KMS-11 (cell line): ENCODE data around the gene TTC34.

Source experiments
- H2AFZ ChIP-seq: fragments of 200-600 bp; sonication (generic); 2 replicates; pipeline ENCODE4 v1.6.1; 2016; ENCODE audit warnings: antibody characterized with exemption, mixed run types, low read depth
- H3K27ac ChIP-seq: fragments of 200-600 bp; sonication (generic); 2 replicates; pipeline ENCODE4 v1.6.1; 2016; ENCODE audit warnings: mild to moderate bottlenecking, mixed run types
- H3K27me3 ChIP-seq: fragments of 200-600 bp; sonication (generic); 2 replicates; pipeline ENCODE4 v1.6.1; 2017; ENCODE audit warnings: mild to moderate bottlenecking, low read depth, mixed run types, moderate library complexity; ENCODE audit not compliant: insufficient read depth
- H3K36me3 ChIP-seq: fragments of 200-600 bp; sonication (generic); 2 replicates; pipeline ENCODE4 v1.6.1; 2017; ENCODE audit warnings: mild to moderate bottlenecking, mixed run types; ENCODE audit not compliant: insufficient read depth
- H3K4me1 ChIP-seq: fragments of 200-600 bp; sonication (generic); 2 replicates; pipeline ENCODE4 v1.6.1; 2016; ENCODE audit warnings: mild to moderate bottlenecking, low read depth, mixed run types; ENCODE audit not compliant: poor library complexity, severe bottlenecking
- H3K4me2 ChIP-seq: fragments of 200-600 bp; sonication (generic); 2 replicates; pipeline ENCODE4 v1.7.0; 2016; ENCODE audit warnings: mild to moderate bottlenecking, mixed run types
- H3K4me3 ChIP-seq: fragments of 200-600 bp; sonication (generic); IDR thresholded peaks from 2 replicates; pipeline ENCODE4 v1.6.1; 2017; ENCODE audit warnings: low read depth, low read length, mixed read lengths; ENCODE audit not compliant: insufficient read depth
- H3K79me2 ChIP-seq: fragments of 200-600 bp; sonication (generic); 2 replicates; pipeline ENCODE4 v1.6.1; 2016; ENCODE audit warnings: low read depth, mixed run types; ENCODE audit not compliant: insufficient read depth
- H3K9ac ChIP-seq: fragments of 200-600 bp; sonication (generic); 2 replicates; pipeline ENCODE4 v1.6.1; 2016; ENCODE audit warnings: mild to moderate bottlenecking, mixed run types
- H4K20me1 ChIP-seq: fragments of 200-600 bp; sonication (generic); 2 replicates; pipeline ENCODE4 v1.6.1; 2016; ENCODE audit warnings: mild to moderate bottlenecking, mixed run types; ENCODE audit not compliant: insufficient read depth
- TF ChIP-seq, protein P1 (sequence below): fragments of 200-600 bp; sonication (generic); conservative IDR thresholded peaks from 2 replicates; pipeline ENCODE4 v1.6.1; 2017; ENCODE audit warnings: low read depth, mild to moderate bottlenecking, antibody characterized with exemption, low read length, moderate library complexity, mixed read lengths

Gene TTC34

DNA sequence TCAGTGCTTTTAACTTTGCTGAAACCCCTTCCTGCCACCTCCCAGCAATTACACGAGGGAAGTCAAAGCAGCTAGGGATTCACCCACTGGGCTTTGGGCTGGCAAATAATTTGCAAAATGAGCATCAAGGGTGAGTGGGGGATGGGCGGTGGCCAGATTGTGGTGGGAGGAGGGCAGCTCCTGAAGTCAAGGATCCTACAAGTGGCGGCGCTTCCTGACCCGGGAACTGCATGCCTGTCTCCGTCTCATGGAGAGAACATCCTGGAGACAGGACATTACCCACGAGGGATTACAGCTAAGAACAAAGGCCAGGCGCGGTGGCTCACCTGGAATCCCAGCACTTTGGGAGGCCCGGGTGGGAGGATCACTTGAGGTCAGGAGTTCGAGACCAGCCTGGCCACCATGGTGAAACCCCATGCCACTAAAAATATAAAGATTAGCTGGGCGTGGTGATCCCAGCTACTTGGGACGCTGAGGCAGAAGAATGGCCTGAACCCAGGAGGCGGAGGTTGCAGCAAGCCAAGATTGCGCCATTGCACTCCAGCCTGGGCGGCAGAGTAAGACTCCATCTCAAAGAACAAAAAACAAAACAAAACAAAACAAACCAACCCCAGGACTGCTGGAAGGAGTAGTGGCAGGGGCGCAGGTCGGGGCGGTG lies 12.9 kb downstream of the TTC34 start:
- no peak overlapping the region for H3K4me2 ChIP-seq
- no peaks in the 10 kb centered on the region for H3K4me1 ChIP-seq
- H2AFZ ChIP-seq = no peak overlapping the region
- H3K27ac ChIP-seq = no peak overlapping the region
- no peaks in the 10 kb centered on the region for H3K36me3 ChIP-seq
- H3K79me2 ChIP-seq = no peaks in the 10 kb centered on the region
- no peak overlapping the region for H3K9ac ChIP-seq
- TF ChIP-seq, protein P1, sequence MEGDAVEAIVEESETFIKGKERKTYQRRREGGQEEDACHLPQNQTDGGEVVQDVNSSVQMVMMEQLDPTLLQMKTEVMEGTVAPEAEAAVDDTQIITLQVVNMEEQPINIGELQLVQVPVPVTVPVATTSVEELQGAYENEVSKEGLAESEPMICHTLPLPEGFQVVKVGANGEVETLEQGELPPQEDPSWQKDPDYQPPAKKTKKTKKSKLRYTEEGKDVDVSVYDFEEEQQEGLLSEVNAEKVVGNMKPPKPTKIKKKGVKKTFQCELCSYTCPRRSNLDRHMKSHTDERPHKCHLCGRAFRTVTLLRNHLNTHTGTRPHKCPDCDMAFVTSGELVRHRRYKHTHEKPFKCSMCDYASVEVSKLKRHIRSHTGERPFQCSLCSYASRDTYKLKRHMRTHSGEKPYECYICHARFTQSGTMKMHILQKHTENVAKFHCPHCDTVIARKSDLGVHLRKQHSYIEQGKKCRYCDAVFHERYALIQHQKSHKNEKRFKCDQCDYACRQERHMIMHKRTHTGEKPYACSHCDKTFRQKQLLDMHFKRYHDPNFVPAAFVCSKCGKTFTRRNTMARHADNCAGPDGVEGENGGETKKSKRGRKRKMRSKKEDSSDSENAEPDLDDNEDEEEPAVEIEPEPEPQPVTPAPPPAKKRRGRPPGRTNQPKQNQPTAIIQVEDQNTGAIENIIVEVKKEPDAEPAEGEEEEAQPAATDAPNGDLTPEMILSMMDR = no peak
- H3K4me3 ChIP-seq = no peak overlapping the region
- H3K27me3 ChIP-seq = peaks cover 12% of the 10 kb centered on the region; the same call in 1 of the 2 replicates
- H4K20me1 ChIP-seq = no peaks in the 10 kb centered on the region

DNA sequence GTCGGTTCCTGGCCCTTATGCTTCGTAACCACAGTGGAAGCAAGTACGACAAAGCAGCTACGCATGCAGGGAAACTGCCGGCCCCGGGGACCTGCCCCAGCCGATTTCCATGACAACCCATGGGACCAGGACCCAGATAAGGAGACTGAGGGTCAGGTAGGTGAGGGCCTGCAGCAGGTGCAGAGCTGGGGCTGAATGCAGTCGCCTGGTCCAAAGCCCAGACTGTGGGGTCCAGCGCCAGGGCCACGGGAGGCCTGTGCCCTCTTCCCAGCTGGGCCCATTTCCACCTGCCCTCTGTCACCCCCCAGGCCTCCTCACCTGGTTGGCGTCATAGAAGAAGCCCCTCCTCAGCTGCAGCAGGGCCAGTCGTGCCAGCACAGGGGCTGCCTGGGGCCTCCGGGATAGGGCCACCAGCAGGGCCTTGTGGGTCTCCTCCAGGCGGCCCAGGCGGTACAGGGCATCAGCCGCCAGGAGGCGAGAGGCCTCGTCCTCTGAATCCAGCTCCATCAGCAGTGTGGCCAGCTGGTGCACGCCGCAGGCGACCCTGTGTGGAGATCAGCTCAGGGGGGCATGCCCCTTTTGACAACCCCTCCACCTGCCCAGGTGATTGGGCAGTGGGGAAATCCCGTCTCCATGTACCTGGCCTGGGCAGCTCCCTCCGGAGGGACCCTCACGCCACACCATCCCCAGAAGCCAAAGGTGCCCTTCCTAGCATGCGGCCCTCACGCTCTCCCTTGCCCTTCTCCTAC lies 14.2 kb downstream of the TTC34 start:
- no peak overlapping the region for H3K27ac ChIP-seq
- TF ChIP-seq, protein P1 = no peak
- H3K79me2 ChIP-seq = no peaks in the 10 kb centered on the region
- no peaks in the 10 kb centered on the region for H3K36me3 ChIP-seq
- no peak overlapping the region for H2AFZ ChIP-seq
- no peak overlapping the region for H3K9ac ChIP-seq
- H3K27me3 ChIP-seq = peaks cover 3% of the 10 kb centered on the region; the same call in 1 of the 2 replicates
- no peaks in the 10 kb centered on the region for H3K4me1 ChIP-seq
- no peak overlapping the region for H3K4me2 ChIP-seq
- H4K20me1 ChIP-seq = no peaks in the 10 kb centered on the region
- no peak overlapping the region for H3K4me3 ChIP-seq

DNA sequence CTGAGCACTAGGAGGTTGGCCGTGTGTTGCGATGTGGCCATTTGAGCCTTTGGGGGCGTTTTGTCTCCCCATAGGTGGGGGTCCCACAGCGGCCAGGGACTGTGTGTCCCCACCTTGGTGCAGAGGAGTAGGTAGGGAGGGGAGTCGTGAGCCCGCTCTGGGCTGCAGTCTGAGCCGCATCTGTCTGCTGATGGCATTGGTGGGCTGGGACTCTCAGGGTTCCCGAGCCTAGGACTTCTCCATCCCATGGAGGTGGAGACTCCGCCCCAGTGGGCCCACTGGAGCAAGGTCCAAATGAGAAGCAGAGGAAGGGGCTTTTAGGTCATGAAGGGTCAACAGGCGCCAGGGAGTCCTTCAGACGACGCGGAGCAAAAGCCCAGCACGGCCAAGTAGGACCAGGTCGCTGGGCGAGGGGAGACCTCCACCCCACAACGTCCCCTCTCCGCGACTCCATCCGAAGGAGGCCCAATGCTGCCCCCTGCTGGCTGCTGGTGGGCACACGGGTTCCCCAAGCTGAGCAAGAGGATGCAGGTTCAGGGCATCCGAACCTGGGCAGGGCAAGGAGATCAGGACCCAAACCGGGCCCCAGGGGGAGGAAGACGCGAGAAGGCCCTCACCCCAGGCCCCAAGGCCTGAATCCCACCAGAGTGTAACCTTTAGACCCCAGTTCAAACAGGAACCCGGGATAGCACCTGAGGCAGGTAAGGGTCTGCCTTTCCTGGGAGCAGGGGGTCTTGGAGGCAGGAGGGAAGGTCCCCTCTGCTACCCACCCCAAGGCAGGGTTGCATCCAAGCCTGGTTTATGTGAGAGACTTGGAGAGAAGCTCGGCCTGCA lies 14.9 kb downstream of the TTC34 start:
- H3K27me3 ChIP-seq = peaks cover 3% of the 10 kb centered on the region; the same call in 1 of the 2 replicates
- H3K9ac ChIP-seq = no peak overlapping the region
- no peak overlapping the region for H3K27ac ChIP-seq
- no peak overlapping the region for H3K4me3 ChIP-seq
- H3K36me3 ChIP-seq = no peaks in the 10 kb centered on the region
- no peaks in the 10 kb centered on the region for H3K4me1 ChIP-seq
- H2AFZ ChIP-seq = no peak overlapping the region
- H3K79me2 ChIP-seq = no peaks in the 10 kb centered on the region
- TF ChIP-seq, protein P1 = peak; percentile 69
- H4K20me1 ChIP-seq = no peaks in the 10 kb centered on the region
- H3K4me2 ChIP-seq = no peak overlapping the region

DNA sequence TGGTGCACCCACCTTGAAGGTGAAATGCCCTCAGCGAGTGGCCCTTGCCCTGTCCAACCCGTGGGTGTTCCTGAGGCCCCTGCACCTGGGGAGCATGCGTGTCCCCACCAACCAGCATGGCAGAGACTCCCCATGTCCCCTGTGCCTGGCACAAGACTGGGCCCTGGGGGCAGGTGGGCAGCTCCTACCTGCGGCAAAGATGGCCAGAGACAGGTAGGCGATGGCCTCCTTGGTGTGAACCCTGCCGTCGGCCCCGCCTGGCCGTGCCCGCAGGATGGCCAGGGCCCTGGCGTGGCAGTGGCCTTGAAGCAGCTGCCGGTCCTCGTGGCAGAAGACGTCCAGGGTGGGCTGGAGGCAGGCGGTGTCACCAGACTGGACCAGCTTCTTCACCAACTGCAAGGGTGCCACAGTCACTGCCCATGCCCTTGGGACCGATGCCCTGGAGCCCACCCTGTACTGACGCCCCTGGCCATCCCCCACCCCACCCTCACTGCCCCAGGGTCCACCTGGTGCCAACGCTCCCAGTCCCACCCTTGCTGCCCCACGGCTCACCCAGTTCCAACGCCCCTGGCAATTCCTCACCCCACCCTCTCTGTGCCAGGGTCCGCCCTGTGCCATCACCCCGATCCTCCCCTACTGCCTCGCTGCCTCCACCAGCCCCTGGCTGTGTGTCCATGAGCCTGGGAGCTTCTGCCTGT lies 15.7 kb downstream of the TTC34 start:
- no peak overlapping the region for H3K4me3 ChIP-seq
- H3K27me3 ChIP-seq = peaks cover 3% of the 10 kb centered on the region; the same call in 1 of the 2 replicates
- no peaks in the 10 kb centered on the region for H3K4me1 ChIP-seq
- H2AFZ ChIP-seq = no peak overlapping the region
- H3K4me2 ChIP-seq = no peak overlapping the region
- H4K20me1 ChIP-seq = no peaks in the 10 kb centered on the region
- no peak overlapping the region for H3K27ac ChIP-seq
- H3K79me2 ChIP-seq = no peaks in the 10 kb centered on the region
- H3K9ac ChIP-seq = no peak overlapping the region
- TF ChIP-seq, protein P1 = no peak
- H3K36me3 ChIP-seq = no peaks in the 10 kb centered on the region
